K562 (cell line): ENCODE data around the gene NTNG1. TPM values are rescaled to one million over a fixed set of nuclear protein-coding genes. Genes with fewer than 3 reads are reported as not detected.

Experiments
- ATAC-seq: fragments of 200-7000 bp; cut with Tn5 transposase; 3 replicates; pipeline ENCODE4 v1.9.1; 2020; ENCODE audit warnings: moderate library complexity
- BruUV-seq: library from RNA; stranded (reverse); fragments of 400-500 nt; replicated peaks from 2 replicates; lab custom pipeline; 2021; lab: Mats Ljungman, UMichigan
- CTCF ChIA-PET: fragments of 300-600 bp; formaldehyde crosslinking; extraction: SDS; loops from one replicate; lab custom pipeline; 2021; ENCODE audit warnings: low intra/inter-chr PET ratio; lab: Yijun Ruan, JAX
- POLR2A ChIA-PET: fragments of 300-600, 350-650 bp; sonication (Branson Sonifier 250); formaldehyde crosslinking; extraction: SDS; loops from one replicate; lab custom pipeline; 2021; ENCODE audit warnings: antibody characterized with exemption, inconsistent platforms; lab: Yijun Ruan, JAX
- DNase-seq, 4 experiments: peaks; one replicate each; pipeline versions ENCODE4 v3.0.0 to v3.0.0-alpha.2; 2011 to 2018; ENCODE audit warnings: low spot score in 3 of 4, mixed read lengths in 3 of 4; ENCODE audit errors: extremely low read depth in 1 of 4
- FAIRE-seq: peaks from 2 replicates; lab custom pipeline; 2011; peaks lifted over from hg19 to GRCh38; lab: Jason Lieb, UNC
- H2AFZ ChIP-seq: 2 replicates; pipeline ENCODE4 v1.6.0; 2011; ENCODE audit warnings: low read depth, low read length, control low read depth, inconsistent platforms
- H3K27ac ChIP-seq: fragments of 200-600 bp; 3 replicates; pipeline ENCODE4 v1.8.0; 2011; ENCODE audit warnings: low read depth, mild to moderate bottlenecking, control low read depth, inconsistent platforms, low read length, moderate library complexity, mixed read lengths; ENCODE audit errors: extremely low read depth
- H3K27me3 ChIP-seq, 2 experiments: fragments of 300-600 bp in 1 of 2; 2 replicates in 1 of 2; 3 replicates in 1 of 2; pipeline versions ENCODE4 v1.6.0 to v1.8.0; 2011; ENCODE audit warnings: inconsistent platforms in 2 of 2, low read length in 2 of 2, mild to moderate bottlenecking in 1 of 2, mixed read lengths in 1 of 2, moderate library complexity in 1 of 2; ENCODE audit not compliant: control insufficient read depth in 2 of 2, insufficient read depth in 2 of 2
- H3K36me3 ChIP-seq: fragments of 300-600 bp; 3 replicates; pipeline ENCODE4 v1.8.0; 2011; ENCODE audit warnings: mild to moderate bottlenecking, low read length, inconsistent platforms; ENCODE audit not compliant: control insufficient read depth, insufficient read depth
- H3K4me1 ChIP-seq, 2 experiments: fragments of 200-600 bp in 1 of 2; replicated peaks in 1 of 2; 2 replicates in 1 of 2; 3 replicates in 1 of 2; pipeline versions ENCODE4 v1.5.1 to v1.8.0; 2011; ENCODE audit warnings: inconsistent platforms in 2 of 2, low read length in 2 of 2, mild to moderate bottlenecking in 1 of 2, mixed read lengths in 1 of 2, moderate library complexity in 1 of 2; ENCODE audit not compliant: control insufficient read depth in 2 of 2, insufficient read depth in 2 of 2
- H3K4me2 ChIP-seq: 2 replicates; pipeline ENCODE4 v1.6.1; 2011; ENCODE audit warnings: low read length, control low read depth, inconsistent platforms, mixed read lengths; ENCODE audit not compliant: insufficient read depth
- H3K4me3 ChIP-seq: fragments of 200-600 bp; sonication (generic), shearing (Covaris generic); 2 replicates; pipeline ENCODE4 v1.5.1; 2016; ENCODE audit warnings: control low read depth, inconsistent platforms
- H3K79me2 ChIP-seq: fragments of 200-600 bp; 3 replicates; pipeline ENCODE4 v1.8.0; 2011; ENCODE audit warnings: low read length, inconsistent platforms; ENCODE audit not compliant: control insufficient read depth, insufficient read depth
- H3K9ac ChIP-seq, 2 experiments: 2 replicates each; pipeline versions ENCODE4 v1.6.0 to v1.6.1; 2011; ENCODE audit warnings: low read depth in 2 of 2, low read length in 2 of 2, control low read depth in 1 of 2, inconsistent platforms in 1 of 2, mild to moderate bottlenecking in 1 of 2, mixed read lengths in 1 of 2; ENCODE audit not compliant: insufficient read depth in 1 of 2
- H3K9me1 ChIP-seq: one replicate; pipeline ENCODE4 v1.6.0; 2011; ENCODE audit warnings: inconsistent platforms, mild to moderate bottlenecking, low read length, moderate library complexity; ENCODE audit not compliant: control insufficient read depth, insufficient read depth
- H3K9me3 ChIP-seq: replicated peaks from 2 replicates; pipeline ENCODE4 v1.5.1; 2011; ENCODE audit warnings: low read depth, low read length, inconsistent platforms; ENCODE audit not compliant: control insufficient read depth, insufficient read depth
- H4K20me1 ChIP-seq: replicated peaks from 2 replicates; pipeline ENCODE4 v1.6.1; 2011; ENCODE audit warnings: low read length, inconsistent platforms, mixed read lengths; ENCODE audit not compliant: control insufficient read depth, insufficient read depth
- POLR3A ChIP-seq: IDR thresholded peaks from 2 replicates; pipeline ENCODE4 v1.6.1; 2011; ENCODE audit warnings: borderline replicate concordance, mild to moderate bottlenecking, moderate library complexity; ENCODE audit not compliant: insufficient read length, insufficient read depth; ENCODE audit errors: extremely low read depth
- RBM39 ChIP-seq: fragments of 200-400 bp; formaldehyde crosslinking; optimal IDR thresholded peaks from 2 replicates; pipeline ENCODE3; 2018; ENCODE audit warnings: low read depth, low read length
- SOX6 ChIP-seq: fragments of 450-650 bp; IDR thresholded peaks from 2 replicates; pipeline ENCODE4 v1.6.1; 2014; ENCODE audit warnings: mild to moderate bottlenecking
- TBL1XR1 ChIP-seq, 2 experiments: IDR thresholded peaks; 2 replicates each; pipeline ENCODE4 v1.6.1; 2012; ENCODE audit warnings: improper control_type of control experiment in 2 of 2, low read length in 2 of 2, mild to moderate bottlenecking in 1 of 2
- WGBS: fragments of 100-300 bp; shearing (Covaris generic); methylation state at CpG from one replicate; pipeline ENCODE4 v1.1.6; 2016; ENCODE audit warnings: low coverage, mixed read lengths; ENCODE audit not compliant: insufficient coverage; ENCODE audit errors: missing lambda C conversion rate; 5-methylcytosine and 5-hydroxymethylcytosine counted together
- in situ Hi-C: fragments of 300-500 bp; cut with MboI; formaldehyde crosslinking; loops from 4 replicates; pipeline ENCODE4 v1.15.0; 2018; ENCODE audit warnings: inconsistent platforms, mixed read lengths
- intact Hi-C: fragments of 100-400 bp; cut with micrococcal nuclease; formaldehyde crosslinking; loops from 2 replicates; pipeline ENCODE4 v1.14.2; 2022
- polyA plus RNA-seq, 8 experiments: library from polyadenylated mRNA; depleted of rRNA in 4 of 8; stranded (reverse) in 5 of 8; unstranded in 3 of 8; fragments of >200 nt; fragmentation: Nextera tagmentation in 2 of 8; fragmentation: Illumina TruSeq in 1 of 8; extraction: Ambion mirVana in 2 of 8; extraction: Trizol in 1 of 8; gene quantifications; 2 replicates each; pipeline versions ENCODE4 v1.2.1 to v1.2.3, GENCODE V29; 2011 to 2014; ENCODE audit warnings: inconsistent platforms in 1 of 8, missing spikeins in 1 of 8
- total RNA-seq, 7 experiments: library from RNA; depleted of rRNA in 6 of 7; stranded (reverse); fragments of >200 nt in 6 of 7; fragmentation: Illumina TruSeq in 2 of 7; extraction: Trizol in 2 of 7; gene quantifications; 2 replicates each; pipeline versions ENCODE4 v1.2.1 to v1.2.3, GENCODE V29; 2011 to 2021; ENCODE audit warnings: low replicate concordance in 1 of 7
- TF ChIP-seq, protein P1 (sequence below): fragments of 450-650 bp; IDR thresholded peaks from 2 replicates; pipeline ENCODE4 v1.6.1; 2016; ENCODE audit warnings: mild to moderate bottlenecking, moderate library complexity

NTNG1 gene
- total and polyA plus RNA-seq, 9 of the 15 experiments (the other 6 are each of a cell fraction or from before 2014, with no cell fraction given), result not detected

- no peak for FAIRE-seq
- CTCF ChIA-PET, result no interaction called here
- POLR2A ChIA-PET, result no interaction called here
- no TSS peak for BruUV-seq
- Histone ChIP-seq H3K4me2 (no peak overlapping the region), H3K4me3 (no peak overlapping the region), H3K27ac (no peak overlapping the region), H3K9me3 (no peaks in the 10 kb centered on the region), H3K9ac (no peak overlapping the region), H3K4me1 (no peaks in the 10 kb centered on the region), H4K20me1 (no peaks in the 10 kb centered on the region), H3K27me3 (no peaks in the 10 kb centered on the region), H3K9me1 (no peaks in the 10 kb centered on the region), H2AFZ (no peak overlapping the region), H3K79me2 (no peaks in the 10 kb centered on the region), H3K36me3 (no peaks in the 10 kb centered on the region)
- in situ Hi-C loops, result no loop called here
- no peak for TF ChIP-seq RBM39
- no peak for DNase-seq
- intact Hi-C loops, result no loop called here
- WGBS, result 0% methylated on average over 2 of the region's 2 CpGs
- ATAC-seq, result no peak
These were observed 264.4 kb downstream of the NTNG1 start for GRCh38 chr1:107405236-107405635.

DNA sequence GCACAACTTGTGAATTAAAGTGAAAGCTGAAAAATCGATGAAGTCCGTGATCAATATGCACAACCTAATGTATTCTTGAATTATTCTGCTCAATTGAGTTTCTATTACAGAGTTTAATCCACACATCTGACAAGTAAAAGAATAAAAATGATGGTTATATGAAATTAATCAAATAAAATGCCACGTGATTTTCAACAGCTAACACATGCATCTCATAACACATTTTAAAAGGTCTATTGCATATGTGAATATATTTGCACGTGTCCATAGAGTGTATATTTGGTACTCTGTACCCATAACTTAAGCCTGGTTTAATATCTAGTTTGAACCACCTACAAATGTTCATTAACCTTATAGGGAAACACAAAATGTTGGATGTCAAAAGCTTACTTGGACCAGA, 266.2 kb downstream of the NTNG1 start:
- no peak overlapping the region for H3K9ac ChIP-seq
- no peaks in the 10 kb centered on the region for H3K36me3 ChIP-seq
- POLR2A ChIA-PET, result no interaction called here
- no peaks in the 10 kb centered on the region for H3K27me3 ChIP-seq
- BruUV-seq, result no TSS peak
- H3K4me1 ChIP-seq, result no peaks in the 10 kb centered on the region
- H3K27ac ChIP-seq, result no peak overlapping the region
- WGBS, result 1% methylated on average over 4 of the region's 4 CpGs
- DNase-seq (no peak), ATAC-seq (no peak), FAIRE-seq (no peak)
- H3K79me2 ChIP-seq, result no peaks in the 10 kb centered on the region
- H3K4me2 ChIP-seq, result no peak overlapping the region
- in situ Hi-C loops (no loop called here), intact Hi-C loops (no loop called here)
- no peaks in the 10 kb centered on the region for H3K9me1 ChIP-seq
- no peaks in the 10 kb centered on the region for H3K9me3 ChIP-seq
- CTCF ChIA-PET, result no interaction called here
- no peak overlapping the region for H2AFZ ChIP-seq
- H3K4me3 ChIP-seq, result no peak overlapping the region
- no peaks in the 10 kb centered on the region for H4K20me1 ChIP-seq
- no peak for TF ChIP-seq SOX6
- TF ChIP-seq POLR3A, result no peak
- TF ChIP-seq, protein P1, sequence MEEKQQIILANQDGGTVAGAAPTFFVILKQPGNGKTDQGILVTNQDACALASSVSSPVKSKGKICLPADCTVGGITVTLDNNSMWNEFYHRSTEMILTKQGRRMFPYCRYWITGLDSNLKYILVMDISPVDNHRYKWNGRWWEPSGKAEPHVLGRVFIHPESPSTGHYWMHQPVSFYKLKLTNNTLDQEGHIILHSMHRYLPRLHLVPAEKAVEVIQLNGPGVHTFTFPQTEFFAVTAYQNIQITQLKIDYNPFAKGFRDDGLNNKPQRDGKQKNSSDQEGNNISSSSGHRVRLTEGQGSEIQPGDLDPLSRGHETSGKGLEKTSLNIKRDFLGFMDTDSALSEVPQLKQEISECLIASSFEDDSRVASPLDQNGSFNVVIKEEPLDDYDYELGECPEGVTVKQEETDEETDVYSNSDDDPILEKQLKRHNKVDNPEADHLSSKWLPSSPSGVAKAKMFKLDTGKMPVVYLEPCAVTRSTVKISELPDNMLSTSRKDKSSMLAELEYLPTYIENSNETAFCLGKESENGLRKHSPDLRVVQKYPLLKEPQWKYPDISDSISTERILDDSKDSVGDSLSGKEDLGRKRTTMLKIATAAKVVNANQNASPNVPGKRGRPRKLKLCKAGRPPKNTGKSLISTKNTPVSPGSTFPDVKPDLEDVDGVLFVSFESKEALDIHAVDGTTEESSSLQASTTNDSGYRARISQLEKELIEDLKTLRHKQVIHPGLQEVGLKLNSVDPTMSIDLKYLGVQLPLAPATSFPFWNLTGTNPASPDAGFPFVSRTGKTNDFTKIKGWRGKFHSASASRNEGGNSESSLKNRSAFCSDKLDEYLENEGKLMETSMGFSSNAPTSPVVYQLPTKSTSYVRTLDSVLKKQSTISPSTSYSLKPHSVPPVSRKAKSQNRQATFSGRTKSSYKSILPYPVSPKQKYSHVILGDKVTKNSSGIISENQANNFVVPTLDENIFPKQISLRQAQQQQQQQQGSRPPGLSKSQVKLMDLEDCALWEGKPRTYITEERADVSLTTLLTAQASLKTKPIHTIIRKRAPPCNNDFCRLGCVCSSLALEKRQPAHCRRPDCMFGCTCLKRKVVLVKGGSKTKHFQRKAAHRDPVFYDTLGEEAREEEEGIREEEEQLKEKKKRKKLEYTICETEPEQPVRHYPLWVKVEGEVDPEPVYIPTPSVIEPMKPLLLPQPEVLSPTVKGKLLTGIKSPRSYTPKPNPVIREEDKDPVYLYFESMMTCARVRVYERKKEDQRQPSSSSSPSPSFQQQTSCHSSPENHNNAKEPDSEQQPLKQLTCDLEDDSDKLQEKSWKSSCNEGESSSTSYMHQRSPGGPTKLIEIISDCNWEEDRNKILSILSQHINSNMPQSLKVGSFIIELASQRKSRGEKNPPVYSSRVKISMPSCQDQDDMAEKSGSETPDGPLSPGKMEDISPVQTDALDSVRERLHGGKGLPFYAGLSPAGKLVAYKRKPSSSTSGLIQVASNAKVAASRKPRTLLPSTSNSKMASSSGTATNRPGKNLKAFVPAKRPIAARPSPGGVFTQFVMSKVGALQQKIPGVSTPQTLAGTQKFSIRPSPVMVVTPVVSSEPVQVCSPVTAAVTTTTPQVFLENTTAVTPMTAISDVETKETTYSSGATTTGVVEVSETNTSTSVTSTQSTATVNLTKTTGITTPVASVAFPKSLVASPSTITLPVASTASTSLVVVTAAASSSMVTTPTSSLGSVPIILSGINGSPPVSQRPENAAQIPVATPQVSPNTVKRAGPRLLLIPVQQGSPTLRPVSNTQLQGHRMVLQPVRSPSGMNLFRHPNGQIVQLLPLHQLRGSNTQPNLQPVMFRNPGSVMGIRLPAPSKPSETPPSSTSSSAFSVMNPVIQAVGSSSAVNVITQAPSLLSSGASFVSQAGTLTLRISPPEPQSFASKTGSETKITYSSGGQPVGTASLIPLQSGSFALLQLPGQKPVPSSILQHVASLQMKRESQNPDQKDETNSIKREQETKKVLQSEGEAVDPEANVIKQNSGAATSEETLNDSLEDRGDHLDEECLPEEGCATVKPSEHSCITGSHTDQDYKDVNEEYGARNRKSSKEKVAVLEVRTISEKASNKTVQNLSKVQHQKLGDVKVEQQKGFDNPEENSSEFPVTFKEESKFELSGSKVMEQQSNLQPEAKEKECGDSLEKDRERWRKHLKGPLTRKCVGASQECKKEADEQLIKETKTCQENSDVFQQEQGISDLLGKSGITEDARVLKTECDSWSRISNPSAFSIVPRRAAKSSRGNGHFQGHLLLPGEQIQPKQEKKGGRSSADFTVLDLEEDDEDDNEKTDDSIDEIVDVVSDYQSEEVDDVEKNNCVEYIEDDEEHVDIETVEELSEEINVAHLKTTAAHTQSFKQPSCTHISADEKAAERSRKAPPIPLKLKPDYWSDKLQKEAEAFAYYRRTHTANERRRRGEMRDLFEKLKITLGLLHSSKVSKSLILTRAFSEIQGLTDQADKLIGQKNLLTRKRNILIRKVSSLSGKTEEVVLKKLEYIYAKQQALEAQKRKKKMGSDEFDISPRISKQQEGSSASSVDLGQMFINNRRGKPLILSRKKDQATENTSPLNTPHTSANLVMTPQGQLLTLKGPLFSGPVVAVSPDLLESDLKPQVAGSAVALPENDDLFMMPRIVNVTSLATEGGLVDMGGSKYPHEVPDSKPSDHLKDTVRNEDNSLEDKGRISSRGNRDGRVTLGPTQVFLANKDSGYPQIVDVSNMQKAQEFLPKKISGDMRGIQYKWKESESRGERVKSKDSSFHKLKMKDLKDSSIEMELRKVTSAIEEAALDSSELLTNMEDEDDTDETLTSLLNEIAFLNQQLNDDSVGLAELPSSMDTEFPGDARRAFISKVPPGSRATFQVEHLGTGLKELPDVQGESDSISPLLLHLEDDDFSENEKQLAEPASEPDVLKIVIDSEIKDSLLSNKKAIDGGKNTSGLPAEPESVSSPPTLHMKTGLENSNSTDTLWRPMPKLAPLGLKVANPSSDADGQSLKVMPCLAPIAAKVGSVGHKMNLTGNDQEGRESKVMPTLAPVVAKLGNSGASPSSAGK, result no peak
- TF ChIP-seq TBL1XR1 (IDR thresholded peaks at IDR 0.05; ENCODE audit: low read length in 2 of 2), result no peak
